ENCODE results near the gene ATG16L1.

GRCh38 chr2:233325256-233325655, 73.8 kb downstream of the ATG16L1 start:
- TF ChIP-seq POLR2A (IDR thresholded peaks at IDR 0.05) (no peak), CTCF (IDR thresholded peaks at IDR 0.05) (no peak)

Data from heart left ventricle (tissue), 13 donors.